Liver (tissue), 9 donors: Measurements from ENCODE around the gene OPRL1. TPM values are rescaled to one million over a fixed set of nuclear protein-coding genes. Genes with fewer than 3 reads are reported as not detected.

Experiments
- DNase-seq: peaks from one replicate; pipeline ENCODE4 v3.0.0-alpha.2; 2017; ENCODE audit warnings: low spot score
- H3K27ac ChIP-seq, 2 donors: one replicate each; pipeline ENCODE4 v1.7.0; 2013; ENCODE audit warnings: inconsistent platforms in 2 of 2, low read length in 2 of 2, control low read depth in 1 of 2, low read depth in 1 of 2, mild to moderate bottlenecking in 1 of 2
- H3K27me3 ChIP-seq, 4 donors: one replicate each; pipeline versions ENCODE4 v1.6.1 to v1.7.0; 2013; ENCODE audit warnings: low read length in 3 of 4, inconsistent platforms in 1 of 4, mild to moderate bottlenecking in 1 of 4, moderate library complexity in 1 of 4; ENCODE audit not compliant: control insufficient read depth in 4 of 4, insufficient read depth in 4 of 4
- H3K36me3 ChIP-seq, 4 donors: one replicate each; pipeline versions ENCODE4 v1.6.1 to v1.7.0; 2013; ENCODE audit warnings: low read length in 3 of 4, mild to moderate bottlenecking in 3 of 4, low read depth in 1 of 4, moderate library complexity in 1 of 4; ENCODE audit not compliant: control insufficient read depth in 4 of 4, insufficient read depth in 3 of 4
- H3K4me1 ChIP-seq, 4 donors: one replicate each; pipeline versions ENCODE4 v1.6.1 to v1.7.0; 2013; ENCODE audit warnings: low read length in 3 of 4, mild to moderate bottlenecking in 3 of 4, moderate library complexity in 1 of 4; ENCODE audit not compliant: control insufficient read depth in 4 of 4, insufficient read depth in 4 of 4
- H3K4me3 ChIP-seq, 3 donors: one replicate each; pipeline versions ENCODE4 v1.6.1 to v1.7.0; 2013; ENCODE audit warnings: low read length in 3 of 3, control low read depth in 1 of 3, low read depth in 1 of 3, mild to moderate bottlenecking in 1 of 3
- H3K9ac ChIP-seq, 2 donors: one replicate each; pipeline ENCODE4 v1.7.0; 2013; ENCODE audit warnings: low read length in 2 of 2, mild to moderate bottlenecking in 2 of 2, moderate library complexity in 2 of 2, control low read depth in 1 of 2, low read depth in 1 of 2
- H3K9me3 ChIP-seq, 4 donors: one replicate each; pipeline versions ENCODE4 v1.6.1 to v1.7.0; 2013; ENCODE audit warnings: low read length in 3 of 4; ENCODE audit not compliant: control insufficient read depth in 4 of 4
- CTCF ChIP-seq: fragments of 150-350 bp; IDR thresholded peaks from 2 replicates; pipeline ENCODE4 v1.5.1; 2017; ENCODE audit warnings: improper control_type of control experiment, low read depth, low read length; ENCODE audit not compliant: missing input control
- FOXA1 ChIP-seq: IDR thresholded peaks from 2 replicates; pipeline ENCODE4 v1.6.1; 2016; ENCODE audit warnings: antibody characterized with exemption
- FOXA2 ChIP-seq: IDR thresholded peaks from 2 replicates; pipeline ENCODE4 v1.6.1; 2016; ENCODE audit warnings: antibody characterized with exemption
- GABPA ChIP-seq, 2 donors: IDR thresholded peaks in 1 of 2; conservative IDR thresholded peaks in 1 of 2; 2 replicates each; pipeline ENCODE4 v1.6.1; 2016; ENCODE audit warnings: antibody characterized with exemption in 2 of 2, mild to moderate bottlenecking in 1 of 2, moderate library complexity in 1 of 2
- HNF4A ChIP-seq, 2 donors: conservative IDR thresholded peaks; 2 replicates each; pipeline ENCODE4 v1.6.1; 2016; ENCODE audit warnings: antibody characterized with exemption in 2 of 2, mild to moderate bottlenecking in 2 of 2
- HNF4G ChIP-seq: IDR thresholded peaks from 2 replicates; pipeline ENCODE4 v1.6.1; 2016; ENCODE audit warnings: antibody characterized with exemption
- JUND ChIP-seq, 2 donors: IDR thresholded peaks; 2 replicates each; pipeline ENCODE4 v1.6.1; 2016; ENCODE audit warnings: antibody characterized with exemption in 2 of 2
- MAX ChIP-seq: IDR thresholded peaks from 2 replicates; pipeline ENCODE4 v1.6.1; 2016; ENCODE audit warnings: antibody characterized with exemption
- NR2F2 ChIP-seq: IDR thresholded peaks from 2 replicates; pipeline ENCODE4 v1.6.1; 2016; ENCODE audit warnings: antibody characterized with exemption
- RAD21 ChIP-seq, 2 donors: IDR thresholded peaks; 2 replicates each; pipeline ENCODE4 v1.6.1; 2016; ENCODE audit warnings: antibody characterized with exemption in 2 of 2, mild to moderate bottlenecking in 2 of 2
- REST ChIP-seq: IDR thresholded peaks from 2 replicates; pipeline ENCODE4 v1.6.1; 2016; ENCODE audit warnings: antibody characterized with exemption, mild to moderate bottlenecking
- RXRA ChIP-seq, 2 donors: IDR thresholded peaks; 2 replicates each; pipeline ENCODE4 v1.6.1; 2017 to 2018; ENCODE audit warnings: antibody characterized with exemption in 2 of 2, mild to moderate bottlenecking in 1 of 2
- TAF1 ChIP-seq: conservative IDR thresholded peaks from 2 replicates; pipeline ENCODE4 v1.6.1; 2016; ENCODE audit warnings: antibody characterized with exemption, mild to moderate bottlenecking
- YY1 ChIP-seq: IDR thresholded peaks from 2 replicates; pipeline ENCODE4 v1.6.1; 2016; ENCODE audit warnings: antibody characterized with exemption, mild to moderate bottlenecking
- ZBTB33 ChIP-seq: IDR thresholded peaks from 2 replicates; pipeline ENCODE4 v1.6.1; 2016; ENCODE audit warnings: antibody characterized with exemption
- WGBS: extraction: QIAGEN DNeasy Blood & Tissue Kit; methylation state at CpG from one replicate; pipeline ENCODE4 v1.1.7; 2013; 5-methylcytosine and 5-hydroxymethylcytosine counted together
- polyA plus RNA-seq, 2 donors: library from polyadenylated mRNA; stranded (reverse) in 1 of 2; unstranded in 1 of 2; fragments of 200-250 nt in 1 of 2; fragments of >200 nt in 1 of 2; fragmentation: Nextera tagmentation in 1 of 2; extraction: Ambion mirVana in 1 of 2; gene quantifications; one replicate each; pipeline versions ENCODE4 v1.2.1 to v1.2.3, GENCODE V29; 2013 to 2015
- total RNA-seq, 2 donors: library from RNA; depleted of rRNA; stranded (reverse); fragments of >200 nt; gene quantifications; one replicate each; pipeline ENCODE4 v1.2.3, GENCODE V29; 2014
- donor health status: healthy.
- donor health status: healthy.
- donor health status: healthy.
- donor health status: healthy.
- donor health status: healthy.

The OPRL1 gene
- total and polyA plus RNA-seq, 4 donors = 0.04 to 0.79 (median 0.35) TPM

GRCh38 chr20:64062276-64062595 is 17.6 kb upstream of the OPRL1 start:
- H3K27me3 ChIP-seq = no peaks in the 10 kb centered on the region
- no peaks in the 10 kb centered on the region for H3K36me3 ChIP-seq
- H3K9ac ChIP-seq = no peak overlapping the region
- TF ChIP-seq TAF1 (no peak), ZBTB33 (no peak), FOXA2 (no peak), CTCF (no peak), FOXA1 (no peak), RXRA (IDR thresholded peaks at IDR 0.05) (no peak), NR2F2 (no peak), REST (no peak), JUND (IDR thresholded peaks at IDR 0.05) (no peak), HNF4G (no peak), GABPA (IDR thresholded peaks at IDR 0.05 in 1 of 2, conservative IDR thresholded peaks at IDR 0.05 in 1 of 2) (no peak), RAD21 (IDR thresholded peaks at IDR 0.05) (no peak)
- DNase-seq = no peak
- H3K9me3 ChIP-seq = no peaks in the 10 kb centered on the region
- H3K4me1 ChIP-seq = peaks cover 27 to 62% (median 53%) of the 10 kb centered on the region in 4 donors
- 71% methylated on average over 5 of the region's 5 CpGs for WGBS
- peak overlapping the region in 2 of 3 donors; percentile 83 to 89 for H3K4me3 ChIP-seq
- H3K27ac ChIP-seq = no peak overlapping the region

GRCh38 chr20:64062596-64063388 is 17.1 kb upstream of the OPRL1 start, which contains the start of gene TCEA2:
Gene TCEA2 (plus strand): TSS chr20:64063198. CDS start chr20:64063313, 115 bp downstream.
- H3K27ac ChIP-seq = peak within 1 kb of the TSS; percentile 64 to 74
- H3K4me3 ChIP-seq = peak within 1 kb of the TSS; percentile 71 to 89 (median 83)
- no peaks in the 10 kb centered on the region for H3K27me3 ChIP-seq
- H3K36me3 ChIP-seq = no peaks in the 10 kb centered on the region
- H3K9me3 ChIP-seq = no peaks in the 10 kb centered on the region
- DNase-seq = peak; percentile 95
- H3K4me1 ChIP-seq = peaks cover 27 to 61% (median 55%) of the 10 kb centered on the region in 4 donors
- WGBS = 8% methylated on average over 85 of the region's 85 CpGs
- TF ChIP-seq RXRA (IDR thresholded peaks at IDR 0.05) (peak; percentile 13 to 15), MAX (peak; percentile 51), ZBTB33 (no peak), GABPA (IDR thresholded peaks at IDR 0.05 in 1 of 2, conservative IDR thresholded peaks at IDR 0.05 in 1 of 2) (peak in 1 of 2 donors; percentile 79), YY1 (peak; percentile 61), HNF4G (no peak), HNF4A (conservative IDR thresholded peaks at IDR 0.05) (peak in 1 of 2 donors; percentile 21)
- H3K9ac ChIP-seq = peak within 1 kb of the TSS; percentile 52 to 85
